ENCODE results near the gene C12orf50.
A peak's percentile ranks its signal among the peaks of the same experiment; 100 is the strongest.
"Not testable (repeated sequence)": the region's sequence is repeated elsewhere in the genome, so short reads cannot be mapped to it uniquely, and the experiment has no call there.

C12orf50 gene

GRCh38 chr12:87985069-87985675 is 44.0 kb downstream of the C12orf50 start:
- no peak for DNase-seq (ENCODE audit: low spot score)

GRCh38 chr12:87982208-87982607 is 47.0 kb downstream of the C12orf50 start:
- no peak for DNase-seq (ENCODE audit: low spot score)

DNA sequence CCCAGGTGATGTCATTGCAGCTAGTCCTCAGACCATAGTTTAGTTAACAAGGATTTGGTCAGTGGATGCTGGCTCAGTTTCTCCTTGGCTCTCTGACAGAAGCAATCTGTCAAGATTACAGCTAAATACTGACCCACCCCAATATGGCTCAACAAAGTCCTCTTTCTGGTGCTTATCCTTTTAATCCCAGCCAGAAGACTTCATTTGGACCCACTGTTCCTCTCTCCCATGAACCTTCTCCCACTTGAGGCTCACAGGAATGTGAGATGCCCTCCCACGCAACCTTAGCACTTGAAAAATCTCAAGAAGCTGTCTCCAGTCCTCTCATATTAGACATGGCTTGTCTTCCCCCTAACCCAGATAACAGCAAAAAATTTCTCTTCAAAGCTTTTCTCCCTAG is 47.7 kb downstream of the C12orf50 start:
- no peak for DNase-seq (ENCODE audit: low spot score)

DNA sequence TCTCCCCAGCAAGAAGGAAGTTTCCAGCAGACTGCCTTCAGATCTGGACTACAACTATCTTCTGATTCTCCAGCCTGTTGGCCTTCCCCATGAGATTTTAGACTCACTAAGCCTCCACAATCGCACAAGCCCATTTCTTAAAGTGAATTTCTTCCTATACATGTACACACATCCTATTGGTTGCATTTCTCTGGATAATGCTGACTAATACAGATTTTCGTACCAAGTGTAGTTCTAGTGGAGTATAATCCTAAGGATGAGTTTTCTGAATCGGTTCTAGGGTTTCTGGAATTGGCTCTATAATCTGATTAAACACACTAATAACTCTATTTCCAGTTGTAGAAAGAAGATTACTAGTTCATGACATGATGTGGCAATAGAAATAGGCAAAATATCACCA is 53.3 kb downstream of the C12orf50 start:
- no peak for DNase-seq (ENCODE audit: low spot score)

- DNase-seq (ENCODE audit: low spot score), result no peak
Measured at GRCh38 chr12:87967871-87968270, 61.3 kb downstream of the C12orf50 start.

DNA sequence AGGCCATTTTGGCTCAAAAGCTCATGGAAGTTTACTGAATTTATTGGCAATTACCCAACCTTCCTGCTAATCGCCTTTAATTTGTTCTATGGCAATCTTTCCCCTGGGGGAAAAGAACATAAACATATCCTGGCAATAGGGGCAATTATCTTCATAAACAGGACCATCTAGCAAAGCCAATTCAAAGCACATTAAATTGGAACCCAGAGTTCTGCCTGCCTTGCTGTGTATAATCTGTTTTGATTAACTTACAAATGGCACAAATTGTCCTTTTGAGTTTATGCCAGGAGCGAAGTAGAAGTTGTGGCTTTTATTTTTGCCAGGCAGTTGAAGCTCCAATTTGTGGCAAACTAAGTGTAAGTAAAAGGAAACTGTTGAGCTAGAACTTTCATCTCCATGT is 68.6 kb downstream of the C12orf50 start:
- no peak for DNase-seq (ENCODE audit: low spot score)

- not testable (repeated sequence) for DNase-seq (ENCODE audit: low spot score)
Measured at GRCh38 chr12:87954028-87954427, 75.2 kb downstream of the C12orf50 start.

GRCh38 chr12:87953256-87953860 is 75.8 kb downstream of the C12orf50 start:
- DNase-seq (ENCODE audit: low spot score), result peak; percentile 63

DNA sequence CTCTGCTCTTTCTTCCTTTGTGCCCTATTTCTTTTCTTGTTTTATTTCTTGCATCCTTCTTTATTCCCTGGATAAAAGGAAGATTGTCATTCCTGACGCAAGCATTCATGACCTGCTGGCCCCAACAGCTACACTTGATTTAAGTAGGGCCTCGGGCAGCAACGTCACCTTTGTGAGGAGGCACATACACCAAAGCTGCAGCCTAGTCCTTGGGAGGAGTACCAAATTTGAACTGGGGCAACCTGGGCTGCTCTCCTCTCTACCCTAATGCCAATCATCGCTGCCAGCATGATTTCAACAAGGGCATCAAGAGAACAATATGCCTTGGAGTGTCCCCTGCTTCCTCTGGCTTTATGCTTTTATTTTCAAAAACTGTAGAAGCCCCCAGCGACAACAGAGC is 76.4 kb downstream of the C12orf50 start:
- DNase-seq (ENCODE audit: low spot score), result no peak

GRCh38 chr12:87952223-87952622 is 77.0 kb downstream of the C12orf50 start:
- no peak for DNase-seq (ENCODE audit: low spot score)

- DNase-seq (ENCODE audit: low spot score), result no peak
Measured at GRCh38 chr12:87943762-87944161, 85.4 kb downstream of the C12orf50 start.

DNA sequence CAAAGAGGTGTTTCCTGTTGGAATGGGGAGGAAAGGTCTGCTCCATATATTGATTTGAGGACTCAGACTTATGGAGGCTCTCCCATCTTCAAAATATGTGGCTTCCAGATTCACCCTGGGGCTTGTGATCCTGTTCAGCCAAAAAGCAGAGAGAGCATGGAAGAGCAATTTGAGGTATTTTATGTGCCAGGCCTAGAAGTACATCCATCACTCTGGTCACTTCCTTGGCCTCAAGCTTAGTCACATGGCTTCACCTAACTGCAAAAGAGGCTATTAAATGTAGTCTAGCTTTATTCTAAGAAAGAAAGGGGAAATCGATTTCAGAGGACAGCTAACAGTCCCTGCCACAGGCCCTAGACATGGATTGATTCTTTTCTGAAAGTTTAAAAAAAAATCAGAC is 86.2 kb downstream of the C12orf50 start:
- no peak for DNase-seq (ENCODE audit: low spot score)

GRCh38 chr12:87939182-87939581 is 90.0 kb downstream of the C12orf50 start:
- no peak for DNase-seq (ENCODE audit: low spot score)

DNA sequence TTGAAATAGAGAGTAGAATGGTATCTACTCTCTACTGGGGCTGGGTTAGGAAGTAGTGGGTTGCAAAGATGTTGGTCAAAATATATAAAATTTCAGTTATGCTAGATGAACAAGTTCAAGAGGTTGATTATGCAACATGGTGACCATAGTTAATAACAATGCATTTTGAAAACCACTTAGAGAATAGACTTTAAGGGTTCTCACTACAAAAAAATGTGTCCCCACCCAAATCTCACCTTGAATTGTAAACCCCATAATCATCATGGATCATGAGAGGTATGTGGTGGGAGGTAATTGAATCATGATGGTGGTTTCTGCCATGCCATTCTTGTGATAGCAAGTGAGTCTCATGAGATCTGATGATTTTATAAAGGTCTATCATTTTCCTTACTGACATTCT is 94.0 kb downstream of the C12orf50 start:
- no peak for DNase-seq (ENCODE audit: low spot score)

- DNase-seq (ENCODE audit: low spot score), result no peak
Measured at GRCh38 chr12:87933991-87934390, 95.2 kb downstream of the C12orf50 start.

DNA sequence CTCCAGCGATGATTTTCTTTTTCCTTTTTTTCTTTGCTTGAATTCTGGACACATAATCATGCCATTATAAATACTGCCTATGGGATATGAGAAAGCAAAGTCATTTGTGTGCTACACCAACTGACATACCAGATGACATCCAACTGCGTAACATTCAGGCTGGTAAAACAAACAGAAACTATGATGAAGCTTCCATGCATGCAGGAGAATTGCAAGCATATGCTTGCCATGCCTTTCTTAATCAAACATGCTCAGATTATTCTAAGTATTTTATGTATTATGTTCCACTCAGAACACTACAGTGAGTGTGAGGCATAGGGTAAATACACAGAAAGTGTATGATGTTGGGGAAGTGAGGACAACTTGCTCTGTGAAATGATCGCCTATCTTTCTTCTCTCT is 97.4 kb downstream of the C12orf50 start:
- no peak for DNase-seq (ENCODE audit: low spot score)

GRCh38 chr12:87930627-87931026 is 98.6 kb downstream of the C12orf50 start:
- no peak for DNase-seq (ENCODE audit: low spot score)
